K562 (cell line): ENCODE data around the gene ABHD18.

Experiments
- ATF3 ChIP-seq, 2 experiments: fragments of 450-650 bp in 1 of 2; sonication (generic) in 1 of 2; formaldehyde crosslinking in 1 of 2; IDR thresholded peaks in 1 of 2; conservative IDR thresholded peaks in 1 of 2; 2 replicates each; pipeline versions ENCODE4 v1.6.1 to v1.8.1; 2016 to 2023; ENCODE audit warnings: mild to moderate bottlenecking in 2 of 2, moderate library complexity in 2 of 2, inconsistent platforms in 1 of 2, missing genetic modification reagents in 1 of 2
- CEBPB ChIP-seq: fragments of 450-650 bp; IDR thresholded peaks from 2 replicates; pipeline ENCODE4 v1.6.1; 2016; ENCODE audit warnings: missing genetic modification characterization, missing compliant biosample characterization
- CTCF ChIP-seq, 3 experiments: IDR thresholded peaks in 2 of 3; conservative IDR thresholded peaks in 1 of 3; 2 replicates each; pipeline ENCODE4 v1.5.1; 2011 to 2012; ENCODE audit warnings: low read length in 3 of 3, mild to moderate bottlenecking in 3 of 3, control low read depth in 2 of 3, improper control_type of control experiment in 1 of 3, inconsistent platforms in 1 of 3, low read depth in 1 of 3, mixed read lengths in 1 of 3, moderate library complexity in 1 of 3; ENCODE audit not compliant: insufficient read depth in 2 of 3
- E2F1 ChIP-seq: sonication (generic); formaldehyde crosslinking; IDR thresholded peaks from 2 replicates; pipeline ENCODE4 v1.8.1; 2023; ENCODE audit warnings: mild to moderate bottlenecking, missing genetic modification reagents, moderate library complexity
- EZH2 ChIP-seq: IDR thresholded peaks from 2 replicates; pipeline ENCODE4 v1.6.1; 2012; ENCODE audit warnings: low read depth, mild to moderate bottlenecking, inconsistent platforms, low read length, borderline replicate concordance
- FIP1L1 ChIP-seq: fragments of 200-400 bp; formaldehyde crosslinking; IDR thresholded peaks from 2 replicates; pipeline ENCODE4 v1.6.1; 2018; ENCODE audit warnings: mild to moderate bottlenecking, low read depth, low read length; ENCODE audit not compliant: poor library complexity, severe bottlenecking
- NONO ChIP-seq, 2 experiments: fragments of 200-400 bp in 1 of 2; fragments of 450-650 bp in 1 of 2; formaldehyde crosslinking in 1 of 2; IDR thresholded peaks; 2 replicates each; pipeline ENCODE4 v1.6.1; 2017; ENCODE audit warnings: low read depth in 2 of 2, mild to moderate bottlenecking in 2 of 2, moderate library complexity in 2 of 2, low read length in 1 of 2
- RFX5 ChIP-seq: IDR thresholded peaks from 2 replicates; pipeline ENCODE4 v1.6.1; 2011; ENCODE audit warnings: low read depth, mild to moderate bottlenecking, improper control_type of control experiment, low read length
- TARDBP ChIP-seq: fragments of 450-650 bp; IDR thresholded peaks from 2 replicates; pipeline ENCODE4 v1.6.1; 2016
- TCF7L2 ChIP-seq: fragments of 150-350 bp; IDR thresholded peaks from 2 replicates; pipeline ENCODE4 v1.6.1; 2016; ENCODE audit warnings: low read depth, mild to moderate bottlenecking, low read length, moderate library complexity
- USF2 ChIP-seq: sonication (generic); formaldehyde crosslinking; IDR thresholded peaks from 2 replicates; pipeline ENCODE4 v1.5.0; 2020; ENCODE audit warnings: missing genetic modification reagents
- ZFP1 ChIP-seq: fragments of 450-650 bp; formaldehyde crosslinking; IDR thresholded peaks from 2 replicates; pipeline ENCODE4 v1.4.0; 2020; ENCODE audit warnings: mild to moderate bottlenecking, mixed read lengths
- ZNF12 ChIP-seq: sonication (generic); formaldehyde crosslinking; IDR thresholded peaks from 2 replicates; pipeline ENCODE4 v1.4.0; 2020; ENCODE audit warnings: mild to moderate bottlenecking, missing genetic modification reagents

GRCh38 chr4:127995776-127996175 is 30.6 kb downstream of the ABHD18 start:
- TF ChIP-seq ZFP1 (CRISPR knock-in tag), result no peak
- no peak for TF ChIP-seq FIP1L1
- TF ChIP-seq ATF3 (IDR thresholded peaks at IDR 0.05), result no peak
- TF ChIP-seq ATF3 (CRISPR knock-in tag; conservative IDR thresholded peaks at IDR 0.05), result no peak
- no peak for TF ChIP-seq USF2
- TF ChIP-seq E2F1 (CRISPR knock-in tag), result no peak
- no peak for TF ChIP-seq ZNF12
- no peak for TF ChIP-seq TARDBP
- no peak for TF ChIP-seq CEBPB
- TF ChIP-seq NONO (IDR thresholded peaks at IDR 0.05; ENCODE audit: low read depth in 2 of 2, low read length in 1 of 2), result no peak
- no peak for TF ChIP-seq EZH2
- no peak for TF ChIP-seq TCF7L2
- TF ChIP-seq RFX5, result no peak
- no peak for TF ChIP-seq CTCF (IDR thresholded peaks at IDR 0.05 in 2 of 3, conservative IDR thresholded peaks at IDR 0.05 in 1 of 3; ENCODE audit: insufficient read depth in 2 of 3, low read depth in 1 of 3, low read length in 3 of 3)
